HG03095 (cell line): ENCODE results near the gene PIK3C2G.

Experiments
- ATAC-seq: cut with Tn5 transposase; IDR thresholded peaks from one replicate; pipeline ENCODE4 v1.9.1; 2021; ENCODE audit warnings: moderate library complexity; ENCODE audit not compliant: unreplicated experiment

Gene PIK3C2G

GRCh38 chr12:18551701-18552100, 290.4 kb downstream of the PIK3C2G start:
- ATAC-seq = no peak

GRCh38 chr12:18552829-18553228, 291.5 kb downstream of the PIK3C2G start:
- ATAC-seq = no peak

- ATAC-seq = no peak
Measured at GRCh38 chr12:18556161-18556560, 294.8 kb downstream of the PIK3C2G start.

- ATAC-seq = no peak
Measured at GRCh38 chr12:18559242-18559641, 297.9 kb downstream of the PIK3C2G start.

GRCh38 chr12:18562531-18562930, 301.2 kb downstream of the PIK3C2G start:
- ATAC-seq = no peak

- ATAC-seq = no peak
Measured at GRCh38 chr12:18564306-18564705, 303.0 kb downstream of the PIK3C2G start.

- no peak for ATAC-seq
Measured at GRCh38 chr12:18567787-18568186, 306.5 kb downstream of the PIK3C2G start.

- ATAC-seq = no peak
Measured at GRCh38 chr12:18570543-18570942, 309.2 kb downstream of the PIK3C2G start.

- ATAC-seq = no peak
Measured at GRCh38 chr12:18576104-18576626, 314.8 kb downstream of the PIK3C2G start.

GRCh38 chr12:18576648-18577047, 315.3 kb downstream of the PIK3C2G start:
- ATAC-seq = no peak

- ATAC-seq = no peak
Measured at GRCh38 chr12:18578191-18578590, 316.9 kb downstream of the PIK3C2G start.

- ATAC-seq = no peak
Measured at GRCh38 chr12:18580291-18580690, 319.0 kb downstream of the PIK3C2G start.

- ATAC-seq = no peak
Measured at GRCh38 chr12:18580706-18581105, 319.4 kb downstream of the PIK3C2G start.

GRCh38 chr12:18581232-18581962, 320.1 kb downstream of the PIK3C2G start:
- no peak for ATAC-seq

GRCh38 chr12:18583655-18584054, 322.3 kb downstream of the PIK3C2G start:
- no peak for ATAC-seq

GRCh38 chr12:18586581-18586980, 325.3 kb downstream of the PIK3C2G start:
- ATAC-seq = no peak

- ATAC-seq = no peak
Measured at GRCh38 chr12:18589316-18589715, 328.0 kb downstream of the PIK3C2G start.

GRCh38 chr12:18591473-18591872, 330.2 kb downstream of the PIK3C2G start:
- no peak for ATAC-seq

GRCh38 chr12:18595412-18595811, 334.1 kb downstream of the PIK3C2G start:
- ATAC-seq = no peak

GRCh38 chr12:18601962-18602361, 340.6 kb downstream of the PIK3C2G start:
- no peak for ATAC-seq

- ATAC-seq = no peak
Measured at GRCh38 chr12:18612971-18613370, 351.7 kb downstream of the PIK3C2G start.

- no peak for ATAC-seq
Measured at GRCh38 chr12:18620986-18621385, 359.7 kb downstream of the PIK3C2G start.

GRCh38 chr12:18629445-18629844, 368.1 kb downstream of the PIK3C2G start:
- no peak for ATAC-seq
